MM.1S (cell line): ENCODE measurements around the gene NR1D2.

ENCODE experiments used
- DNase-seq: peaks from one replicate; pipeline ENCODE4 v3.0.0-alpha.2; 2015
- H2AFZ ChIP-seq: fragments of 300-600 bp; sonication (generic); 2 replicates; pipeline ENCODE4 v1.6.0; 2016; ENCODE audit warnings: antibody characterized with exemption, low read length
- H3F3A ChIP-seq: fragments of 300-600 bp; sonication (generic); 2 replicates; pipeline ENCODE4 v1.6.1; 2016; ENCODE audit warnings: mild to moderate bottlenecking, antibody characterized with exemption, low read length, moderate library complexity, mixed read lengths; ENCODE audit not compliant: insufficient read depth
- H3K27ac ChIP-seq: fragments of 300-600 bp; sonication (generic); 2 replicates; pipeline ENCODE4 v1.5.1; 2016; ENCODE audit warnings: mild to moderate bottlenecking, low read length
- H3K27me3 ChIP-seq: fragments of 300-600 bp; sonication (generic); replicated peaks from 2 replicates; pipeline ENCODE4 v1.6.0; 2016; ENCODE audit warnings: low read length; ENCODE audit not compliant: insufficient read depth
- H3K36me3 ChIP-seq: fragments of 300-600 bp; sonication (generic); replicated peaks from 2 replicates; pipeline ENCODE4 v1.6.1; 2016; ENCODE audit warnings: mild to moderate bottlenecking, low read length, mixed read lengths; ENCODE audit not compliant: insufficient read depth
- H3K4me1 ChIP-seq: fragments of 300-600 bp; sonication (generic); 2 replicates; pipeline ENCODE4 v1.6.1; 2016; ENCODE audit warnings: low read length, mixed read lengths
- H3K4me2 ChIP-seq: fragments of 300-600 bp; sonication (generic); 2 replicates; pipeline ENCODE4 v1.6.0; 2016; ENCODE audit warnings: low read depth, low read length
- H3K4me3 ChIP-seq: fragments of 300-600 bp; sonication (generic); 2 replicates; pipeline ENCODE4 v1.5.1; 2016; ENCODE audit warnings: low read length, mixed read lengths
- H3K79me2 ChIP-seq: fragments of 300-600 bp; sonication (generic); 2 replicates; pipeline ENCODE4 v1.6.1; 2016; ENCODE audit warnings: mixed run types, low read length, mixed read lengths
- H3K9ac ChIP-seq: fragments of 300-600 bp; sonication (generic); 2 replicates; pipeline ENCODE4 v1.6.1; 2016; ENCODE audit warnings: low read length, mixed read lengths
- H3K9me2 ChIP-seq: fragments of 300-600 bp; sonication (generic); replicated peaks from 2 replicates; pipeline ENCODE4 v1.6.1; 2016; ENCODE audit warnings: mild to moderate bottlenecking, low read length, mixed read lengths; ENCODE audit not compliant: insufficient read depth
- H3K9me3 ChIP-seq: fragments of 300-600 bp; sonication (generic); replicated peaks from 2 replicates; pipeline ENCODE4 v1.6.1; 2016; ENCODE audit warnings: mild to moderate bottlenecking, low read length, mixed read lengths; ENCODE audit not compliant: insufficient read depth
- H4K20me1 ChIP-seq: fragments of 300-600 bp; sonication (generic); 2 replicates; pipeline ENCODE4 v1.6.1; 2016; ENCODE audit warnings: mild to moderate bottlenecking, low read length, moderate library complexity, mixed read lengths; ENCODE audit not compliant: insufficient read depth
- EZH2 ChIP-seq: fragments of 300-600 bp; sonication (generic); optimal IDR thresholded peaks from 2 replicates; pipeline ENCODE3; 2017; ENCODE audit warnings: low read depth, mild to moderate bottlenecking, antibody characterized with exemption, low read length, mixed read lengths
- EZH2phosphoT487 ChIP-seq: fragments of 300-600 bp; sonication (generic); IDR thresholded peaks from 2 replicates; pipeline ENCODE4 v1.6.1; 2018; ENCODE audit warnings: antibody characterized with exemption, low read length
- TF ChIP-seq, protein P1 (sequence below): fragments of 300-600 bp; sonication (generic); IDR thresholded peaks from 2 replicates; pipeline ENCODE4 v1.5.1; 2016; ENCODE audit warnings: antibody characterized with exemption, low read length, mixed read lengths

The NR1D2 gene

DNA sequence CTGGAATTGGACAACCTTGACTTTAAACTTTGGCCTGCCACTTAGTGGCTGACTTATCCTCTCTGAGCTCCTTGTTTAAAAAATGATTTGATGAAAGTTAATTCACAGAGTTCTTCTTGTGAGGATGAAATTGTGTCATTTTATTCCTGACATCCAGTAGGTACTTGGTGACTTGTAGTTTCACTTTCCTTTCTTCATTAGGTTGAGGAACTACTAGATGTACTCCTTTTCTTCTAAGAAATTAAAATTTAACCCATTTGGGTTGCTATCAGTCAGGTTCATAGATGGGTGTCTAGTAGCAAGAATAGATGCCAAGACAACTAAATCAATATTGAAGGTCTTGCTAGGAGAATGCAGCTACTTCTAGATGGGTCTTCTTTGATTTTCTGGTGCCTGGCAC is 5.2 kb downstream of the NR1D2 start:
- peak overlapping the region; percentile 66 for H3K4me2 ChIP-seq
- no peaks in the 10 kb centered on the region for H3K9me2 ChIP-seq
- peak overlapping the region; percentile 61; the same call in 1 of the 2 replicates for H3K27ac ChIP-seq
- TF ChIP-seq EZH2 (no peak), EZH2phosphoT487 (no peak)
- TF ChIP-seq, protein P1, sequence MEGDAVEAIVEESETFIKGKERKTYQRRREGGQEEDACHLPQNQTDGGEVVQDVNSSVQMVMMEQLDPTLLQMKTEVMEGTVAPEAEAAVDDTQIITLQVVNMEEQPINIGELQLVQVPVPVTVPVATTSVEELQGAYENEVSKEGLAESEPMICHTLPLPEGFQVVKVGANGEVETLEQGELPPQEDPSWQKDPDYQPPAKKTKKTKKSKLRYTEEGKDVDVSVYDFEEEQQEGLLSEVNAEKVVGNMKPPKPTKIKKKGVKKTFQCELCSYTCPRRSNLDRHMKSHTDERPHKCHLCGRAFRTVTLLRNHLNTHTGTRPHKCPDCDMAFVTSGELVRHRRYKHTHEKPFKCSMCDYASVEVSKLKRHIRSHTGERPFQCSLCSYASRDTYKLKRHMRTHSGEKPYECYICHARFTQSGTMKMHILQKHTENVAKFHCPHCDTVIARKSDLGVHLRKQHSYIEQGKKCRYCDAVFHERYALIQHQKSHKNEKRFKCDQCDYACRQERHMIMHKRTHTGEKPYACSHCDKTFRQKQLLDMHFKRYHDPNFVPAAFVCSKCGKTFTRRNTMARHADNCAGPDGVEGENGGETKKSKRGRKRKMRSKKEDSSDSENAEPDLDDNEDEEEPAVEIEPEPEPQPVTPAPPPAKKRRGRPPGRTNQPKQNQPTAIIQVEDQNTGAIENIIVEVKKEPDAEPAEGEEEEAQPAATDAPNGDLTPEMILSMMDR: no peak
- no peaks in the 10 kb centered on the region for H4K20me1 ChIP-seq
- no peaks in the 10 kb centered on the region for H3K36me3 ChIP-seq
- peak overlapping the region; percentile 2; the same call in 1 of the 2 replicates for H2AFZ ChIP-seq
- H3K9me3 ChIP-seq: no peaks in the 10 kb centered on the region
- H3F3A ChIP-seq: peaks cover 14% of the 10 kb centered on the region; the same call in 1 of the 2 replicates
- peak overlapping the region; percentile 40; the same call in 1 of the 2 replicates for H3K9ac ChIP-seq
- peaks cover 16% of the 10 kb centered on the region for H3K4me1 ChIP-seq
- peak; percentile 67 for DNase-seq
- no peaks in the 10 kb centered on the region for H3K27me3 ChIP-seq
- peak overlapping the region; percentile 55 for H3K4me3 ChIP-seq
- H3K79me2 ChIP-seq: peaks cover 90% of the 10 kb centered on the region

DNA sequence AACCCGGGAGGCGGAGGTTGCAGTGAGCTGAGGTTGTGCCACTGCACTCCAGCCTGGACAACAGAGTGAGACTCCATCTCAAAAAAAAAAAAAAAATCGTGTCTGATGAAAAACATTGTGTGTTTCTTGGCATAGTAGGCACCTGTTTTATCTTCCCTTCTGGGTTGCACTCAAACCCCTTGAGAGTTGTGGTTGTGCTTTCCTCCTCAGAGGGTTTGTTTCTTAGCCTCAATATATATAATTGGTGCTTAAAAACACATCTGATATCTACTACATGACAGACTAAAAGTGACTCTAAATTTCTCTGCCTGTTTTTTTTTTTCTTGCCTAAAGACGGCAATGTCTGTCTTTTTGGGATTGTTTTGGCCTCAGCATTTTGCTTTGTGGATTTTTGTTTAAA is 7.6 kb downstream of the NR1D2 start:
- no peaks in the 10 kb centered on the region for H4K20me1 ChIP-seq
- H3K9ac ChIP-seq: no peak overlapping the region
- H3K79me2 ChIP-seq: peaks cover 85% of the 10 kb centered on the region
- no peak overlapping the region for H2AFZ ChIP-seq
- no peak overlapping the region for H3K4me2 ChIP-seq
- no peak overlapping the region for H3K4me3 ChIP-seq
- TF ChIP-seq, protein P1: no peak
- no peak for TF ChIP-seq EZH2phosphoT487
- TF ChIP-seq EZH2: no peak
- H3F3A ChIP-seq: peaks cover 11% of the 10 kb centered on the region; the same call in 1 of the 2 replicates
- H3K9me2 ChIP-seq: no peaks in the 10 kb centered on the region
- no peaks in the 10 kb centered on the region for H3K27me3 ChIP-seq
- H3K36me3 ChIP-seq: no peaks in the 10 kb centered on the region
- DNase-seq: no peak
- H3K4me1 ChIP-seq: peaks cover 16% of the 10 kb centered on the region
- H3K9me3 ChIP-seq: no peaks in the 10 kb centered on the region
- no peak overlapping the region for H3K27ac ChIP-seq

GRCh38 chr3:23953523-23953922 is 8.4 kb downstream of the NR1D2 start:
- H3K4me1 ChIP-seq: peaks cover 12% of the 10 kb centered on the region
- H2AFZ ChIP-seq: no peak overlapping the region
- H3K27ac ChIP-seq: no peak overlapping the region
- H3K27me3 ChIP-seq: no peaks in the 10 kb centered on the region
- H3F3A ChIP-seq: peaks cover 11% of the 10 kb centered on the region; the same call in 1 of the 2 replicates
- TF ChIP-seq, protein P1: no peak
- no peak for TF ChIP-seq EZH2phosphoT487
- no peak for TF ChIP-seq EZH2
- H3K36me3 ChIP-seq: no peaks in the 10 kb centered on the region
- peaks cover 80% of the 10 kb centered on the region for H3K79me2 ChIP-seq
- no peak overlapping the region for H3K4me3 ChIP-seq
- H4K20me1 ChIP-seq: no peaks in the 10 kb centered on the region
- no peak overlapping the region for H3K9ac ChIP-seq
- DNase-seq: no peak
- no peaks in the 10 kb centered on the region for H3K9me2 ChIP-seq
- H3K4me2 ChIP-seq: no peak overlapping the region
- no peaks in the 10 kb centered on the region for H3K9me3 ChIP-seq
